GM23338 (cell line): Measurements from ENCODE around the gene AGRN.
"Not testable (repeated sequence)": the region's sequence is repeated elsewhere in the genome, so short reads cannot be mapped to it uniquely, and the experiment has no call there.

ENCODE experiments used
- CTCF ChIP-seq, 2 experiments: fragments of 200-600 bp in 1 of 2; sonication (generic) in 1 of 2; conservative IDR thresholded peaks; 2 replicates each; pipeline versions ENCODE4 v1.5.1 to v1.6.1; 2016 to 2017; ENCODE audit warnings: antibody characterized with exemption in 2 of 2, low read depth in 2 of 2, mild to moderate bottlenecking in 2 of 2, moderate library complexity in 1 of 2
- EZH2 ChIP-seq: fragments of 200-600 bp; sonication (generic); IDR thresholded peaks from one replicate; pipeline ENCODE4 v1.8.0; 2017; ENCODE audit warnings: antibody characterized with exemption, mild to moderate bottlenecking, low read depth; ENCODE audit not compliant: unreplicated experiment
- EZH2phosphoT487 ChIP-seq: fragments of 200-600 bp; sonication (generic); IDR thresholded peaks from one replicate; pipeline ENCODE4 v1.8.1; 2018; ENCODE audit warnings: antibody characterized with exemption; ENCODE audit not compliant: unreplicated experiment
- POLR2AphosphoS5 ChIP-seq: IDR thresholded peaks from 2 replicates; pipeline ENCODE4 v1.6.1; 2016; ENCODE audit warnings: antibody characterized with exemption, low read depth
- REST ChIP-seq: IDR thresholded peaks from one replicate; pipeline ENCODE4 v1.6.1; 2018; ENCODE audit warnings: antibody characterized with exemption; ENCODE audit not compliant: unreplicated experiment
- STAT1 ChIP-seq: IDR thresholded peaks from one replicate; pipeline ENCODE4 v1.6.1; 2016; ENCODE audit warnings: antibody characterized with exemption; ENCODE audit not compliant: unreplicated experiment

- TF ChIP-seq CTCF (conservative IDR thresholded peaks at IDR 0.05; ENCODE audit: low read depth in 2 of 2); POLR2AphosphoS5; EZH2; EZH2phosphoT487; REST; STAT1: not testable (repeated sequence)
Measured at GRCh38 chr1:976791-977190, 43.1 kb upstream of the AGRN start.
